Measurements from ENCODE around the gene HSPA1B. TPM values are rescaled to one million over a fixed set of nuclear protein-coding genes. Genes with fewer than 3 reads are reported as not detected.
"Not testable (repeated sequence)": the region's sequence is repeated elsewhere in the genome, so short reads cannot be mapped to it uniquely, and the experiment has no call there.

Gene HSPA1B
- total RNA-seq, 1 experiment from 2014 or later: 265 TPM

- H3K79me2 ChIP-seq (ENCODE audit: low read length): peaks cover 42% of the 10 kb centered on the region
- H4K20me1 ChIP-seq (ENCODE audit: low read length): peaks cover 24% of the 10 kb centered on the region
- H3K36me3 ChIP-seq (ENCODE audit: low read depth, low read length): no peaks in the 10 kb centered on the region
- peak within 1 kb of the TSS; percentile 87 for H3K4me3 ChIP-seq (ENCODE audit: low read length)
- no TSS peak for BruUV-seq (replicated peaks)
- DNase-seq (peak; percentile 98), ATAC-seq (peak; percentile 76)
- H3K9me2 ChIP-seq (replicated peaks; ENCODE audit: low read length): no peaks in the 10 kb centered on the region
- H2AFZ ChIP-seq (ENCODE audit: low read length): peak within 1 kb of the TSS; percentile 76
- no peaks in the 10 kb centered on the region for H3K27me3 ChIP-seq (ENCODE audit: low read length)
- H3F3A ChIP-seq (ENCODE audit: low read length, unreplicated experiment): no peaks in the 10 kb centered on the region
- TF ChIP-seq CTCF (conservative IDR thresholded peaks at IDR 0.05; ENCODE audit: low read depth, low read length) (no peak), EZH2phosphoT487 (IDR thresholded peaks at IDR 0.05; ENCODE audit: borderline replicate concordance, low read length) (no peak), EZH2 (IDR thresholded peaks at IDR 0.05; ENCODE audit: low read length, unreplicated experiment) (no peak)
- peak within 1 kb of the TSS; percentile 84 for H3K27ac ChIP-seq (ENCODE audit: low read length)
- intact Hi-C loops (cut with micrococcal nuclease): loop anchor here (2.0 to 5.0 kb wide), 3 partner anchors 20 to 78 kb away; partner anchors contain the start of genes CLIC1 and VARS1
- CTCF ChIA-PET: interaction anchor here (0.5 to 1.0 kb wide), 6 partner anchors 8 to 40 kb away, joined by 3 to 7 read pairs (median 4); partner anchors contain the start of gene LSM2
- H3K9ac ChIP-seq (ENCODE audit: low read length): peak within 1 kb of the TSS; percentile 63
- H3K9me3 ChIP-seq (ENCODE audit: low read length): no peaks in the 10 kb centered on the region
- POLR2A ChIA-PET (ENCODE audit: unreplicated experiment): interaction anchor here (0.5 to 1.8 kb wide), 16 partner anchors 8 to 1500 kb away, joined by 3 to 54 read pairs (median 5); partner anchors contain the start of genes HSPA1B, LSM2, NEU1 and VARS1
- peaks cover 22% of the 10 kb centered on the region for H3K4me1 ChIP-seq (ENCODE audit: insufficient read depth, low read length)
- peak within 1 kb of the TSS; percentile 89 for H3K4me2 ChIP-seq (ENCODE audit: low read length)
These were observed 12.3 kb upstream of the HSPA1B start, which contains the start of the genes HSPA1A and HSPA1L for GRCh38 chr6:31815025-31815838. TSS of gene HSPA1A (plus strand) at chr6:31815543. CDS start at chr6:31815757, 214 bp downstream. TSS of gene HSPA1L (minus strand) at chr6:31815283. CDS start at chr6:31811972, 3,311 bp downstream.

- H3K9me3 ChIP-seq (ENCODE audit: low read length); H3K9me2 ChIP-seq (replicated peaks; ENCODE audit: low read length); CTCF ChIA-PET; H3K27ac ChIP-seq (ENCODE audit: low read length); H3K27me3 ChIP-seq (ENCODE audit: low read length); DNase-seq; ATAC-seq; H3K36me3 ChIP-seq (ENCODE audit: low read depth, low read length); H3F3A ChIP-seq (ENCODE audit: low read length, unreplicated experiment); H2AFZ ChIP-seq (ENCODE audit: low read length): not testable (repeated sequence)
- TSS peak; percentile 18 for BruUV-seq (replicated peaks)
- peaks cover 29% of the 10 kb centered on the region for H4K20me1 ChIP-seq (ENCODE audit: low read length)
- peak overlapping the region; percentile 22 for H3K9ac ChIP-seq (ENCODE audit: low read length)
- H3K4me1 ChIP-seq (ENCODE audit: insufficient read depth, low read length): peaks cover 37% of the 10 kb centered on the region
- H3K4me2 ChIP-seq (ENCODE audit: low read length): peak overlapping the region; percentile 91
- peak; percentile 33; the same call in 1 of the 2 replicates for TF ChIP-seq CTCF (conservative IDR thresholded peaks at IDR 0.05; ENCODE audit: low read depth, low read length)
- POLR2A ChIA-PET (ENCODE audit: unreplicated experiment): interaction anchor here (1.4 kb wide), 1 partner anchor 10 kb away, joined by 11 read pairs; the partner anchor contains the start of gene HSPA1B
- H3K79me2 ChIP-seq (ENCODE audit: low read length): peaks cover 55% of the 10 kb centered on the region
- intact Hi-C loops (cut with micrococcal nuclease): loop anchor here (5.0 kb wide), 1 partner anchor 80 kb away; the partner anchor contains the start of gene CLIC1
- peak overlapping the region; percentile 80 for H3K4me3 ChIP-seq (ENCODE audit: low read length)
These were observed 10.2 kb upstream of the HSPA1B start for GRCh38 chr6:31817133-31817928.

GRCh38 chr6:31817929-31818511 lies 9.5 kb upstream of the HSPA1B start:
- H3K9me3 ChIP-seq (ENCODE audit: low read length); H2AFZ ChIP-seq (ENCODE audit: low read length); ATAC-seq; H3K9me2 ChIP-seq (replicated peaks; ENCODE audit: low read length); H3K36me3 ChIP-seq (ENCODE audit: low read depth, low read length); BruUV-seq (replicated peaks); H3F3A ChIP-seq (ENCODE audit: low read length, unreplicated experiment); CTCF ChIA-PET; H3K27me3 ChIP-seq (ENCODE audit: low read length): not testable (repeated sequence)
- H3K9ac ChIP-seq (ENCODE audit: low read length): peak overlapping the region; percentile 22
- peaks cover 29% of the 10 kb centered on the region for H4K20me1 ChIP-seq (ENCODE audit: low read length)
- peak overlapping the region; percentile 91 for H3K4me2 ChIP-seq (ENCODE audit: low read length)
- DNase-seq: peak; percentile 47
- H3K79me2 ChIP-seq (ENCODE audit: low read length): peaks cover 62% of the 10 kb centered on the region
- intact Hi-C loops (cut with micrococcal nuclease): loop anchor here (5.0 kb wide), 1 partner anchor 81 kb away; the partner anchor contains the start of gene CLIC1
- peak overlapping the region; percentile 7; the same call in 1 of the 2 replicates for H3K27ac ChIP-seq (ENCODE audit: low read length)
- peaks cover 44% of the 10 kb centered on the region for H3K4me1 ChIP-seq (ENCODE audit: insufficient read depth, low read length)
- POLR2A ChIA-PET (ENCODE audit: unreplicated experiment): interaction anchor here (0.6 to 1.4 kb wide), 2 partner anchors 9 to 157 kb away, joined by 7 to 11 read pairs; partner anchors contain the start of gene HSPA1B
- H3K4me3 ChIP-seq (ENCODE audit: low read length): peak overlapping the region; percentile 80

Measured in PC-3 (cell line).